GM18907 (cell line): ENCODE data around the gene FKBP2.
A peak's percentile ranks its signal among the peaks of the same experiment; 100 is the strongest.

Experiments used
- ATAC-seq: cut with Tn5 transposase; IDR thresholded peaks from one replicate; pipeline ENCODE4 v1.9.1; 2021; ENCODE audit warnings: mild to moderate bottlenecking, moderate library complexity; ENCODE audit not compliant: unreplicated experiment

FKBP2 gene

DNA sequence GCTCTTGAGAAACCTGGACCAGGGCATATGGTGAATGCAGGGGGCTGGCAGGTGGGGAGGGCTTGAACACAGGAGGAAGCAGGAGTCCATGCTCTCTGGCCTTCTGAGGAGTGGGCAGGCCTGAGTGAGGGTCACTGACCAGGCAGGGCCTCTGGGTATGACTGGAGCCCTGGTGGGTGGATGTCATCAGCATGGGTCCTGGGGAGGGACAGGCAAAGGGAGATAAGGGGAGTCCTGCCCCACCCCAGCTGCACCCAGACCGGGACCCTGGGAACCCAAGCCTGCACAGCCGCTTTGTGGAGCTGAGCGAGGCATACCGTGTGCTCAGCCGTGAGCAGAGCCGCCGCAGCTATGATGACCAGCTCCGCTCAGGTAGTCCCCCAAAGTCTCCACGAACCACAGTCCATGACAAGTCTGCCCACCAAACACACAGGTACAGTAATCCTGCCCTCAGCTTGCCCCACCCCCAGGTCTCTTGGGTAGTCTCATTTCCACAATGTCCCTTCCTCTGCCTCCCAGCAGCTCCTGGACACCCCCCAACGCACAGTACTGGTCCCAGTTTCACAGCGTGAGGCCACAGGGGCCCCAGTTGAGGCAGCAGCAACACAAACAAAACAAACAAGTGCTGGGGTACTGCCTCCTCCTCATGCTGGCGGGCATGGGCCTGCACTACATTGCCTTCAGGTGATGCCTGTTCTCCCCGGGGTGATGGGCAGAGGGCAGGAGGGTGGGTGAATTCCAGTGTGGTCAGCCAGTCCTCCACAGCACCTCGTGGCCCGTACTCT, 8.5 kb upstream of the FKBP2 start:
- ATAC-seq: no peak

- ATAC-seq: no peak
Observed at GRCh38 chr11:64232967-64233315, 8.0 kb upstream of the FKBP2 start.

- peak; percentile 28 for ATAC-seq
Observed at GRCh38 chr11:64233913-64234586, 6.8 kb upstream of the FKBP2 start, which contains the start of gene VEGFB. Gene VEGFB (plus strand): TSS chr11:64234584. CDS start chr11:64234834, 250 bp downstream.

- ATAC-seq: peak; percentile 28
Observed at GRCh38 chr11:64234647-64235379, 6.1 kb upstream of the FKBP2 start.

- no peak for ATAC-seq
Observed at GRCh38 chr11:64235437-64236161, 5.3 kb upstream of the FKBP2 start.

- ATAC-seq: no peak
Observed at GRCh38 chr11:64237484-64237951, 3.4 kb upstream of the FKBP2 start.

DNA sequence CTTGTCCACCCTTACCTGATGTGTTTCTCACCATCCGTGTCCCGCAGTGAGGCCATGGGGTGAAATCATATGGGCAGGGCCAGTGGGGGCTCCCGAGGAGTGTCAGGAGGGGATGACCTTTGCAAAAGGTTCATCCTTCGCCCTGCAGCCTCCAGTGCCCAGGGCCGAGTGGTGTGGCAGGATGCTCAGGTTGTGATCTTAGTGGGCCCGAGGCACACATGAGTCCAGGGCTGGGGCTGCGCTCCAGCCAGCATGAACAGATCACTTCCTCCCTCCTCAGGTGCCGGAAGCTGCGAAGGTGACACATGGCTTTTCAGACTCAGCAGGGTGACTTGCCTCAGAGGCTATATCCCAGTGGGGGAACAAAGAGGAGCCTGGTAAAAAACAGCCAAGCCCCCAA, 2.8 kb upstream of the FKBP2 start:
- no peak for ATAC-seq

DNA sequence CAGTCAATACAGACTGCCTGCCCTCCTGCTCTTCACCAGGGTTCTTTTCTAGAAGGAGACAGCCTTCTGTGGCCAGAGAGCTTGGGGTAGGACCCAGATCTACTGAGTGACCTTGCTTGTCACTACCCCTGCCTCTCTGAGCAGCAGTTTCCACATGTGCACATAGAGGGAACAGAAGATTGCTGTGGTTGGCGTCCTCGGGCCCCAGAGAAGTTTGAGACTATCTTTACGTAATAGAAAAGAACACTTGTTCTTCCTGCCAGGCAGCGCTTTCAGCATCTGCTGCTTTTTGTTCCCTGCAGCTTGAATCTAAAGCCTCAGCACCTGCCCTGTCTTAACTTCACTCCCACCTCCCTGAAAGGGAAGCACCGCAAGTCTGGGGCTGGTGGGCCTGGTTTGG, 1.9 kb upstream of the FKBP2 start:
- no peak for ATAC-seq

DNA sequence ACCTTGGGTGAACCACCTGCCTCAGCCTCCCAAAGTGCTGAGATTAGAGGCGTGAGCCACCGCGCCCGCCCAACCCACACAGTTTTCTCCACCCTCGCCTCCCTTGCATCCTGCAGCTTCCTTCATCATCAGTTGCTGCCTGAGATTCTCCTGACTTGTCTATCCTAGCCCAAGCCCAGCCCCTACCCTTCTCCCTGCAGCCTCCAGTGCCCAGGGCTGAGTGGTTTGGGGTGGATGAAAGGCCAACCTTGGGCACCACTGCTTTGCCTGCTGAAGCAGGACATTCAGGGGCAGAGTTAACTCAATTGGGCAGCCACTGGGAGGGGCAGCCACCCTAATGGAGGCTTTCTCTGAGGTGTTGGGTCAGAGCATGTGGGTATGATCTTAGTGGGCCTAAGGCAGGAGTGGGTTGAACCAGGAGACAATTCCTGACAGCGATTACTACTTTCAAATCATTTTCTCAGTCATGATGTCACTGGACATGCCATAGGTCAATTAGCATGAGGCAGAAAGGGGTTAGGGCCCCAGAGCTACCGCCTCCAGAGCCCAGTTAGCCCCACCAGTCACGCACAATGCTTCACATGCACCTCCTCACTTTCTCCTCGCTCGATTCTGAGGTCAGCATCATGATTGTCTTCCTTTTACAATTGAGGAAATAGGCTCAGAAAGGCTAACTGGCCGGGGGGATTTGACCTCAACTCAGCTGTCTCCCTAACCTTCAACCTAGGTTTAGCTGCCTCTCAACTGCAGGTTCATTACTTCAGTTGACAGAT, 1.0 kb upstream of the FKBP2 start:
- peak; percentile 11 for ATAC-seq

GRCh38 chr11:64241241-64241490, 271 bp downstream of the FKBP2 start:
- ATAC-seq: peak; percentile 71

DNA sequence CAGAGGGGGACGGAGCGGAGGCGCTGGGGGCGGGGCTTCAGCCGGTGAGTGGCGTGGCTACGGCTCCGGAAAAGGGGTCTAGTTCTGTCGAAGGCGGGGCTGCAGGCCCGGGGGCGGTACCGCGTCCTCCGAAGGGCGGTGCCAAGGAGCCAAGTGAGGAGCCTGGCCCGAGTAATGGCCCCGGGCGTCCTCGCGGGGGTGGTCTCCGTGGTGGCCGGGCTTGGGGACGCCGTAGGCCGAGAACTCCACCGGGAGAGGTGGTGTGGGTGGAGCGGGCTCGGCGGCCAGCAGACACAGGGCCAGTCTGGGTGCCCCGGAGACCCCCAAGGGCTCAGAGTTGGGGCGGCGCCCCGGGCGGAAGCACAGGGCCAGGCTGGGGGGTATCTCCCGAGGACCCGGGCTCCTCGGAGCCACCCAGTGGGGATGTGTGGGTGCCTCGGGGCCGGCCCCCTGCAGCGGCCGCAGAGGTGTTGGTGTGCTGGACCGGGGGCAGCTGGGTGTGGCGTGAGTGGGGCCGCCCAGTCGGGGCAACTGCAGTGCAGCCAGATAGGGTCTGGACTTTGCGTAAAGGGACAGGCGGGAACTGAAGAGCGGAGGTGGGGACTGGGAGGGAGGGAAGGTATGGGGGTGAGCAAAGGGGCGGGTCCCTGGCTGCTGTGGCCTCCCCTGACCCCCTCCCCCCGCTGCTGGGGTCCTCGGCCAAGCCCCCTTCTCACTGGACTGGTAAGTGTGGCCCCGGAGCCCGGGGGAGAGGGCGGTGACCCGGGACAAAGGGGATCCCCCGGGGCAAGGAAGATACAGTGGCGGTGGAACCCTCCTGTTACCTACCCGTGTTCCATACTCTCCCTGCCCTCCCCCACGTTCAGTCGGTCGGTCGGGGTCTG, 838 bp downstream of the FKBP2 start:
- ATAC-seq: peak; percentile 17

GRCh38 chr11:64243236-64243854, 2.5 kb downstream of the FKBP2 start:
- no peak for ATAC-seq

DNA sequence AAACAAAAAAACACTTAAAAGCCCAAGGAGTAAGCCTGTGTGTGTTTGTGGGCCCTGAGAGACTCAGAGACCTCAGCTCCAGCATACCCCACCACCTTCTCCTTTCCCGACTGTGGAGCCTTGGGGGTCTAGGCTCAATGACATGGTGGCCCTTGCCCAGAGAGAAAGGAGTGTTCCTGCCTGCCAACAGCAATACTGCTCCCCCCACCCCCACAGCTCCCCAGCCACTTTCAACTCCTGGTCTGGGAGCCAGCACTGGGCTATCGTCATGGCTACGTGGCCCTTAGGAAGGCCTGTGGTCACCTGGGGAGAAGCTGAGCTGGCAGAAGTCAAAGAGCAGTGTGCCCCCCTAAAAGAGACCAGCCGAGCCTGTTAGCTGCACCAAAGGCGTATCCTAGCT, 3.2 kb downstream of the FKBP2 start:
- no peak for ATAC-seq

GRCh38 chr11:64244966-64245365, 4.1 kb downstream of the FKBP2 start:
- no peak for ATAC-seq

DNA sequence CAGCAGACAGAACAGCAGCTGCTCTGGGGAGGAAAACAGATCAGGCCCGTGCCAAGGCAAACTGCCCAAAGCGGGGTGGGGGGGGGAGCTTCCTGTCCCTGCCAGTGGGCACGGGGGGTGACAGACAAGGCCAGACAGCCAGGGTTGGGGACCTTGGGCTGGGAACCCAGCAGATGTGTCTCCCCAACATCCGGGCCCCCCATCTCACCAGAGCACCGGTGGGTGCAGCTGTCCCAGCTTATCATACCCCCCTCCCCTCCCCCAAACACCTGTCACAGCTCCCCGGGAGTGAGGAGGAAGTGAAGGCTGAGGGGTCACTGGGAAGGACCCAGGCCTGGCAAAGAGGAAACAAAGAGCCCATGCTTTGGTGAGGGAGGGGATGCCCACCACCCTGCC, 4.5 kb downstream of the FKBP2 start:
- ATAC-seq: no peak

- ATAC-seq: no peak
Observed at GRCh38 chr11:64245797-64246620, 5.1 kb downstream of the FKBP2 start.

DNA sequence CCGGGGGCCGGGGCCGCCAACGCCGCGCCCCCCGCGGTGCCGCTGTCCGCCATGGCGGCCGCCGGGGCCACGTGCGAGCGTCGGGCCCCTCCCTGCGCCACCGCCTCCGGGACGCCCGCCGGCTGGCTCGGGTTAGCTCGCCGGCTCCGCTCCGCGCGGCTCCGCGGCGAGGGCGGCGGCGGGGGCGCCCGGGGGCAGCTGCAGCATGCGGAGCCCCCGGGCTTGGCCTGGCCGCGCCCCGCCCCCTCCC, 5.7 kb downstream of the FKBP2 start:
- ATAC-seq: peak; percentile 7

- ATAC-seq: peak; percentile 28
Observed at GRCh38 chr11:64246871-64247728, 6.2 kb downstream of the FKBP2 start, which contains the start of gene PPP1R14B. Gene PPP1R14B (minus strand): TSS chr11:64246943. CDS start chr11:64246673, 270 bp downstream.
